ENCODE data around the gene ARRDC1.
A peak's percentile ranks its signal among the peaks of the same experiment; 100 is the strongest.
"Not testable (repeated sequence)": the region's sequence is repeated elsewhere in the genome, so short reads cannot be mapped to it uniquely, and the experiment has no call there.

Gene ARRDC1

GRCh38 chr9:137605121-137606004 lies at the start of gene ARRDC1:
Gene ARRDC1 (plus strand): TSS chr9:137605686. CDS start chr9:137605718, 32 bp downstream.
- DNase-seq = peak; percentile 92

DNA sequence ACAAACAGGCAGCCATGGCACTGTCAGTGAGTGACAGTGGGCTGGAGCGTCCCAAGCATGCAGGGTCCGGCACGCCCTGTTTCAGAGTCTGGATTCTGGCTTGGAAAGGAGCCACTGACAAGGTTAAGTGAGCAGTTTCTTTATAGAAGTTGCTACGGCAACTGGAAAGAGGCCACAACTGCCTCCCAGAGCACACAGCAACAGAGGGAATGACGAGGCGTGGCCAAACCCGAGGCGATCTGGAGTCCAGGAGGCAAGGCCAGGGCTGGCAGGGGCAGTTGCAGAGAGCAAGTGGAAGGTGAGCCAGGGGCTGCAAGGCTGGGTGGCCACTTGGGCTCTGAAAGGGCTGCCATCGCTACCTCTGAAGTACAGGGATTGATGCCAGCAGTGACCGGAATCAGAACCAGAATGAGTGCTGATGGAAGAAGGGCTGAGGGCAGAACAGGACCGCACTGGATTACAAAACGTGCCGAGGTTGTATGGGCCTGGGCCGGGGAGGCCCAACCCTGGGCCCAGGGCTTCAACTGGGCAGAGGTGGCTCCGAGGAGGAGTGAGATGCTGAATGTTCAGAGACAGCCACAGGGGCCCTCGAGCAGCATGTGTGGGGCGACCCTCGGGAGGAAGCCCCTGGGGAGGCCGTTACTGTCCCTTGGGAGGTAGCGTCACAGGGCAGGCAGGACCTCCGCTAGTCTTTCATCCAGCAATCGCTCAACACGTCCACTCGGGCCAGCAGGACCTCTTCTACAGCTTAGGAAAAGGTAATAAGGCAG lies 49.2 kb upstream of the ARRDC1 start:
- no peak for DNase-seq

GRCh38 chr9:137558127-137558526 lies 47.4 kb upstream of the ARRDC1 start:
- DNase-seq = no peak

DNA sequence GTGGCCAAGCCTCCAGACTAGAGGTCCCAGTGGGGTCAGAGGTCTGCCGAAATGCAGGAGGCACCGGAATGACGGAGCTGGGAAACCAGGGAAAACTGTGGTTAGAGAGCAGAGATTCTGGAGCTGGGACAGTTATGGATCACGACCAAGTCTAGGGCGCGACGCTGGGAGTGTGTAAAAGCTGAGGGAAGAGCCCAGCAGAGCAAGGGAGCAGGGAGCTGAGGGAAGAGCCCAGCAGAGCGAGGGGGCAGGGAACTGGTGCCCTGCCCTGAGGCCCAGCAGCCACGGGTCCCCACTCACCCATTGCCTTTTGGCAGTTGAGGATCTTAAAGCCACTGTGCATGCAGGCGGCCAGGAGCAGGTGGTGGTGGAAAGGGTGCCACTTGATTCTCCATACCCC lies 41.4 kb upstream of the ARRDC1 start:
- no peak for DNase-seq

DNA sequence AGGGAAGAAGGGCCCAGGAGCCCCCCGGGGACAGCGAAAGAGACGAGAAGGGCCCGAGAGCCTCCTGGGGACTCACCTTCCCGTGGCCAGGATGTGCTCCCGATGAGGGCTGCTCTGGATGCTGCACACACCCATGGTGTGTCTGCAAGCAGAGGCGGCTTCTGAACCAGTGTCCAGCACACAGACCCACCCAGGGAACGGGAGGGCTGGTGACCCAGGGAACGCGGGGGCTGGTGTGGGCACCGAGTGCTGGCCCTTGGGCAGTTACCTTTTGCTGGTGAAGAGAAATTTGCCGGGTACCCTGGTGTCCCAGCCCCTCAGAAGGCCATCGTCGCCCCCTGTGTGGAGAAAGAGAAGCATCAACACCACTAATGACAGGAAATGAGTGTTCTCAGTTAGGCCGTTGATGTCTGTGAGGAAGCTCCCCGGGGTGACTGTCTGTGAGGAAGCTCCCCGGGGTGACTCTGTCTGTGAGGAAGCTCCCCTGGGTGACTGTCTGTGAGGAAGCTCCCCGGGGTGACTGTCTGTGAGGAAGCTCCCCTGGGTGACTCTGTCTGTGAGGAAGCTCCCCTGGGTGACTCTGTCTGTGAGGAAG lies 40.6 kb upstream of the ARRDC1 start:
- DNase-seq = no peak

GRCh38 chr9:137568445-137568844 lies 37.0 kb upstream of the ARRDC1 start:
- DNase-seq = not testable (repeated sequence)

- DNase-seq = no peak
These were observed 35.8 kb upstream of the ARRDC1 start for GRCh38 chr9:137569609-137570203.

DNA sequence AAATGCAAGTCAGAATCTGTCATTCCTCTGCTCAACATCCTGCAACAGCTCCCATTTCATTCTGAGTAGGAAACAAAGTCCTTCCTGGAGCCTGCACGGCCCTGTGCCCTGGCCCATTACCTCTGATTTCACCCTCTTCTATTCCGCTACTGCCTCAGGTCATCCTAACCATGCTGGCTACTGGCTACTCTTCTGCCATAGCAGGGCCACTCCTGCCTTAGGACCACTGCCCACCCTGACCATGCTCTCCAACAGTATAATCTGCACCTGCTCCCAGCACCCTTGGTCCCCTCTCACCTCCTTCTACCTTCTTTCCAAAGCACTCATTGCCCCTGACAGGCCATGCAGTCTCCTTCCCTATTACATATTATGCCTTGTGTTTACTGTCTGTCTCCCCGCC lies 34.9 kb upstream of the ARRDC1 start:
- no peak for DNase-seq

DNA sequence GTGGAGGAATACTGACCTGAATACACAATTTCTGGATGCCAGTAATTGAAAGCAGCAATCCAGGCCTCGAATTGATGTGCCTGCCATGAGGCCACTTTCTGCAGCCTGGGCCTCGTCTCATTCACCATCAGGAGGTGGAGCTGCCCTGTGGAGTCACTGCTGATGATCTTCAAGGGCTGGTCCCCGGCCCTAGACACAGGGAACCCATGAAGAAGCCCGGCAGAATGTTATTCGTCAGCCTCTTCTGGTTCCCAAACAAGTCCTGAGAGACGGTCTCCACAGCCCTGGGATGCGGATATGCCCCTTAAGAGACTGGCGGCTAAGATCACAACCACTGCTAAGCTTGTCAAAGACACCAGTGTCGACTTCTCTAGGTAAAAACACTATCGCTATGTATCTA lies 31.3 kb upstream of the ARRDC1 start:
- no peak for DNase-seq

DNA sequence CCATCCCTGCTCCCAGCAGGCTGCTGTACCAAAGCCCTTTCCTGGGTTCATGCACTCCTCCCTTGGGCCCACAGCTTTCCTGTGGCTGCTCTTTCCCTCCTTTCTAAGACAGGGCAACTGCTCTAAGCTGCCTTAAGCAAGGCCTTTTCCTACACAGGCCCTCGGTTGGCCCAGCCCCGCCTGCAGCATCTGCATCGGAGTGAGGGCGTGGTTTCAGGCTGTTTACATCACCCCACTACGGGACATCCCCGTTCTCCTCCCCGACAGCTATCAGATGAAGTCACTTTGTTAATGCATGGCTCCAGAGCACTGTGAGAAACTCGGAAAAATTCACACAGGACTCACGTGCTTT lies 30.1 kb upstream of the ARRDC1 start:
- DNase-seq = peak; percentile 61

DNA sequence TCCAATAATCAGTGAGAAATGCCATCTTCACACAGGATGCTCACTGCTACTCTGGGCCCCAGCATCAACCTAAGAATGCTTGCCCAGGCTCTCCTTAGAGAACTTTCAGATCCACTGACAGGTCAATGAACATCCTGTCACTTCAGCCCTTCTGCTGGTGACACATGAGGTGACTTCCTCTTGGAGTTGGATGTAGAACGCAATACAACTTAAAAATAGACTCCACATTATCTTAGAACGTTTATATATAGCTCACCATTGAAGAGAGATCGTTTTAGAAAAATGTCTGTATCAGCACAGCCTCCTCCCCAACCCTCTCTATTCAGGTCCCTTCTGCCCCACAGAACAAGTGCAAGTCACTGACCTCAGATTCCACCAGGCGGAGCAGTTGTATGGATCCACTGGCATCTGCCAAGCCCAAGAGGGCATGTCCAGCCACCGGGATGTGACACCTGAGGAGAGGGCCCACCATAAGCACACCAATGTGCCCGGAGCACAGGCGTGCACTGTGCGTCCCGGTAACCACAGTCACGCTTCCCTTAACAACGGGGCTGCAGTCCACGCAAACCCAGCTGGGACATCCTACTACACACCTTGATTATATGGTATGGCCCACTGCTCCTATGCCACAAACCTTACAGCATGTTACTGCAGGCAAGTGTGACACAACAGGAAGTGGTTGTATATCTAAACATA lies 29.6 kb upstream of the ARRDC1 start:
- no peak for DNase-seq

GRCh38 chr9:137578518-137579258 lies 26.8 kb upstream of the ARRDC1 start, which contains the start of gene DPH7:
Gene DPH7 (minus strand): TSS chr9:137578925. CDS start chr9:137578777, 148 bp downstream.
- peak; percentile 92 for DNase-seq

- no peak for DNase-seq
These were observed 26.3 kb upstream of the ARRDC1 start for GRCh38 chr9:137579259-137579604.

- no peak for DNase-seq
These were observed 25.1 kb upstream of the ARRDC1 start for GRCh38 chr9:137580209-137580953.

DNA sequence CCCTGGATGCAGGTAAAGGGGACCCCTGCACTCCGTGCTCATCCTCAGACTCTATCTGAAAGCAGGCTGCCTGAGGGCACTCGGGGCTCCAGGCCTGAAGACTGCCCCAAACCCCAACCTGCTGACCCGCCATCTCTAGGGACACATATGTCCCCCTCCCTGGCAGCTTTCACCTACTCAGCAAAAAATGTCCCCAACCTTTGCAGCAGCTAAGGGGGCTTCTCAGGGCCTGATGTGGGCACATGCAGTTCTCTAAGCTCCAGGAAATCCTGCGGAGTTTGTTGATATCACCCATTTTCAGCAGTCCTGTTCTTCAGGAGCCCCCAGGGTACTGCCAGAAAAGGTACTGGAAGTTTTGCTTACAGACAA lies 24.5 kb upstream of the ARRDC1 start:
- no peak for DNase-seq

DNA sequence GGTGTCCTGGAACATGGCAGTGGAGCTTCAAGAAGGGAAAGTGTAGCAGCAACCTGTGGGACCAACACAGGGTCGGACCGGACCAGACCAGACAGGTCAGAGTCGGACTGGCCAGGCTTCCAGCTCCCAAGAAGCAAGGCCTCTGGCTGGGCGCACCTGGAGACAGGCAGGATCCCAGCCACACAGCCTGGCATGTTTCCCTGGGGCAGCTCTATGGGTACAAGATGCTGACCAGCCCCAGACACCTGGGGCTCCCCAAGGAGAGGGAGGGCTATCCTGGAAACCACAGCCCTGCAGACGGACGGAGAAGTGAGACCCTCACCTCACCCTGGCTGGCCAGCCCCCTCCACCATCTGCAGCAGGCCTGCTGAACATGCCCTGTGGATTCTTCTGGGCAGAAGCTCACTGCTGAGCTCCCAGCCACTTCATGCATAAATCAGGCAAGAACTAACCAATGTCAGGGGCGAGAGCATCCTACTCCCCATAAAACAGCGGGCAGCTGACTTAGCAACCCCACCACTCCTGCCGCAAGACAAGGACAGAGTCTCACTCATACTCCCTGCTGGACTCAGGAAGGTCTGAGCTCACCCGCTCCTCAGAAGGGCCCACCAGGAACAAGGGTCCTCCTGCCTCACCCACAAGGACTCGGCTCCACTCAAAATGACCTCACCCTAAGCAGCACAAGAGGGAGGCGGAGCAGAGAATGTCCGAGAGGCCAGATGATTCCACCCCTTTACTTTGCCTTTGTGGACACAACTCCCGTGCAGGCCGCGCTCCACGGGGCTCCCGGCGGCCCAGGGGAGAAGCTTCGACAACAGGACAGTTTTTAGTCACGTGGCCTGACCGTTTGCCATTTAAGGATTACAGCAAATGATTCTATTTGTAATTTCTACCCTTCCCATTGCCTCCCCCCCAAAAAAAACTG lies 23.9 kb upstream of the ARRDC1 start:
- DNase-seq = no peak

DNA sequence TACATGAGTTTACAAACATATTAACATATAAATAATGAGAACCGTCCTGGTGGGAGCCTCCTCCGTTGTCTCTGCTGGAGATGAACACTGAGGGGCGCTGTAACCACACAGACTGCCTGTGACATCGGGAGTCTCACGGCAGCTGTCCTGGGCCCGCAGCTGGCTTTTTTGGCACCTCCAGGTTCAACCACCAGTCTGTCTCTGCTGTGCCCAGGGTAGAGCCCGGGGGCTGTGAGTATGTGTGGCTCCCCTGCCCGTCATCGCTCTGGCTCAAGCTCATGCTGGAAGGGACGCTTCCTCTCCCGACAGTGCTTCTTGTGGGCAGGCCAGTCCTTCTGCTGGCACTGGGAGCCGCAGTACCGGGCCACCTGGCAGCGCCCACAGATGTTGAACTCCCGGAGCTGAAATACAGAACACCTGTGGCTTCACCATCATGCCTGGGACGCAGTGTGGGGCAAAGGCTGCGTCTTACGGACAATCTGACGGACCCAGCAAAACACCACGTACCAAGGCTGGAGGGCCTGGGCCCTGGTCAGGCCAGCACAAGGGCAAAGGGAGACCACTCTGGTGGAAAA lies 23.1 kb upstream of the ARRDC1 start:
- peak; percentile 46 for DNase-seq

DNA sequence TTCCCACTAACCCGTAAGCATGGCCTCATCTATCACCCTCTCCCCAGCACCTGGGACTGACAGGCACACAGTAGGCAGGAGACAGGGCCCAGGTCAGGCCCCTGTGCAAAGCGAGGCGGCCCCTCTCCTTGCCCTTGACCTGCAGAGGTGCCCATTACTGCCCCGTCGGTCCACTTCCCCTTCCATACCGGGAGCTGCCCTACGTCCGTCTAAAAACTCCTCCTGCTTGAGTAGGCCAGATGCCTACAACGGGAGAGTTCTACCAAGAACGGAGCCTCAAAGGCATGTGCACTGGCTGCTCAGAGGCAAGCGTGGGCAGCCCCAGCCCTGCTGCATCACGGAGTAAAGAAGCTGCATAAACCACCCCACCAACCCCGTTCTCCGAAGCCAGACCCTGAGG lies 22.1 kb upstream of the ARRDC1 start:
- DNase-seq = no peak

DNA sequence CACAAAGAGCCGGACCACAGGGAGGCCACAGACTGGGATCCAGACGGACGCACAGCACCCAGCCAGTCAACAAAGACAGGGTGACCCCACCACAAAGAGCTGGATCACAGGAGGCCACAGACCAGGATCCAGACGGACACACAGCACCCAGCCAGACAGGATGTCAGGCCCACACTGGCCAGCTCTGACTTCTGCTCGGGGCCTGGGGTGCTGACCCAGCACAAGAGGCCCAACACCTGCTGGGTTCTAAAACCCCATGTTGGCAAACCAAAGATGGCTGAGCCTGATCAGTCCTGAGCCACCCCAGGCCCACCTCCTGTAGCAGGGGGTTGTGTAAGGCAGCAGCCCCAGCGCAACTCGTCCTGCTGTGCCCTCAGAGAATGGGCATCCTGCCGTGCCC lies 21.5 kb upstream of the ARRDC1 start:
- no peak for DNase-seq

DNA sequence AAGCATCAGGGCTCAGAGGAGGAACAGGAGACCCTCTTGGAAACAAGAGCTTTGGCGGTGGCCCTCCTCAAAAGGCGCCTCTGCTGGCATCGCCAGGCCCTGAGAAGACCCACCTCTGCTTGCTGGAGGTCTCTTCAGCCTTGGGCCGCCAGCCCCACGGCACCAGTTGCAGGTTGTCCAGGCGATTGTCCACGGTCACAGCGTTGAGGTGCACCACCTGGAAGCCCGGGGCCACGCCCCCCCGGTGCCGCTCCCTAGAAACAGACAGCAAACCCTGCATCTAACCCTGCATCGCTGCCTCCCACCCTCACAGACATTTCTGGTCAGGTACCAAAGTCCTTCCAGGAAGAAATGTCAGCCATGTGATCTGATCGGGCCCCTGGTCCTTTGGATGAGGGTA lies 18.6 kb upstream of the ARRDC1 start:
- DNase-seq = no peak
